ENCODE measurements around the gene CDK2.
"Not testable (repeated sequence)": the region's sequence is repeated elsewhere in the genome, so short reads cannot be mapped to it uniquely, and the experiment has no call there.

GRCh38 chr12:55919032-55919431, 47.6 kb upstream of the CDK2 start:
- TF ChIP-seq CTCF, POLR2AphosphoS5, POLR2A, EP300 (IDR thresholded peaks at IDR 0.05): not testable (repeated sequence)

Measured in gastroesophageal sphincter (tissue), 3 donors.